Stimulated activated CD8-positive, alpha-beta memory T cell treated with anti-CD3 and anti-CD28 coated beads, Interleukin-2, amount 100 ng/mL, for 48 hours (primary cell): Measurements from ENCODE around the gene GRAMD2A.
A peak's percentile ranks its signal among the peaks of the same experiment; 100 is the strongest.

Source experiments
- DNase-seq, 2 donors: peaks; one replicate each; pipeline ENCODE4 v3.0.0-alpha.2; 2020; ENCODE audit warnings: low read depth in 2 of 2

GRAMD2A gene

DNA sequence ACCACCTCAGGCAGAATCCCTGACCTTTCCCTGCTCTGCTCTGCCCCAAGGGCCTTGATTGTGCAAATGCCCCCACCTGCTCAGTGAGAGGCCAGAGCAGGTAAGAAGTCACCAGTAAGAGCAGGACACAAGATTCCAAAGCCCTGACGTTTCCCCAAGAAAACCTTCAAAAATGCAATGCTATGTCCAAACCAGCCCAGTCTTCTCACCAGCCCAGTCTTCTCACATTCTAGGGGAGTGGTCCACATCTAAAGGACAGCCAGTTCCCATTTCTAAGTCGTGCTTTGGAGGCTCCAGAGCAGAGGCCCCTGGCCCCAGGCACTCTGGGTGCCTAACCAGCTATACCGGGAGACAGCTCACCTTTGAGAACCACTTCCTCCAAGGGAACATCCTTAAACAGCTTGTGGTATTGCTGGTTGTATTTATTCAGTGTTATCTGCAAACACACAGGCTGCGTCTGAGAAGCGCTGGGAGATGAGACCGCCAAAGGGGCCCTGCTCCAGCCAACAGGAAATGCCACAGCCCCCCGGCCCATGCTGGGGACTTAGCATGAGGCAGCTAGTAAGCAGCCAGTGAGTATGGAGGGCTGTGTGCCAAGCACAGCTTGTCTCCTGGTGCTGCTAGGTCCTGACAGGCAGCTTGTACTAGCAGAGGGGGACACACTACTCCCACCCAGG, 29.3 kb downstream of the GRAMD2A start:
- no peak for DNase-seq

DNA sequence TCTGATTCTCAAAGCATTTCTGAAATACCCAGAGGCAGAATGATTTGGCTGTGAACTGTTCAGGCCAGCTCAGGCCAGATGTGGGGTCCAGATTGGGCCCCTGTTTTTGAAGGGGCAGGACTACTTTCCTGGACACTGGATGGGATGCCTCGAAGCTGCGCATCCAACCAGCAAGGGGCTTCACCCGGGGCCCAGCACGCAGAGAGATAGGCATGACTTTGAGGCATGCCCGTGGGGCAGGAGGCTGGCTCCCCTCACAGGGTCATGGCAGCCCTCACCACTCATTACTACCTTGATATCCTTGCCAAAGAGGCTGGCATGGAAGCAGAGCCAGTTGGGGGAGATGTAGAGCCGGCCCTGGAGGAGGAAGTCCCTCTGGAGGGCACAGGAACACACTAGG, 30.1 kb downstream of the GRAMD2A start:
- no peak for DNase-seq

DNA sequence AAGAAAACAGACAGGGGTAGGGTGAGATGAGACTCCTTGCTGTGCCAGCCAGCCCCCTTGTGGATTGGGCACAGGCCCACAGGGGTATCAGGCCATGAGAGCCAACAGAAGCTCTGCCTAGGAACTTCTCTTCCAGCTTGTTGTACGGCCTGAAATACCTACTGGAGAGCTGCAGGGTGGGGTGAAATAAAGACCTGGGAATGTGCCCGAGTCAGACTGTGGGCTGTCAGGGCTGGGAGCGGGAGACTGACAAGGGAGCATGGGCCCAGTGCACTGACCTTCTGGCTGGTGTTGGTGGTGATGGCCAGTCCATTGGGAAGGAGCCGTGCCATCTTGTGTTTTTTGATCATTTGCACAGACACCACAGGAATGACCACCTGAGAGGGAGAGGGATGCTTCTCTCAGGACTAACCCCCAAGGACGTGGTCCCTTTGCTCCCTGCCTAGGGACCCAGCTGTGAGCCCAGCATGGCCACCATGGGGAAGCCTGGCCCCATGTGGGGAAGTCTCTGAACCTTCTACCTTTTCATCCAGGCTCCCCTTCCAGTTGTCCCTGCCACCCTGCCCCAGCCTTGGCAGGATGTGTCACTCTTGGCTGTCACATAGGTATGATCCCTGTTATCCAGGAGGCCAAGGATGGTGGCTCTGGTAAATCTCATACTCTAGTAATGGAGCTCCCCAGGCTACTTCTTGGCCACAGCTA, 30.7 kb downstream of the GRAMD2A start:
- no peak for DNase-seq

DNA sequence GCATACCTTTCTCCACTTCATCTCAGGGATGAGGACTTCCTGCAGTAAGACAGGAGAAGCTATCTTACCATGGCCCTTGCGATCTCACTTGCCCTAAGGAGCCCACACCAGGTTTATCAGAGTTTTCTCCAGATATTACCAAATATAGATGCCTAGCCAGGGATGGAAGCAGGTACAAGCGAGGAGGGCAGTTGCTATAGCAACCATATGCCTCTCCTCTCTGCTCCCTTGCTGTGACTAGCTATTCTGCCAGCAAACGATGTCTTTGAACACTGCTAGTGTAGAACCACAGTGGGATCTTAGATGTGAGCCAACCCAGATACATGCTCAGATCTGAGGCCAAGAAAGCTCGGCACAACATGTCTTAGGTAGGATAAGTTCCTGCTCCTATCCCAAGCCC, 33.9 kb downstream of the GRAMD2A start:
- DNase-seq: no peak

DNA sequence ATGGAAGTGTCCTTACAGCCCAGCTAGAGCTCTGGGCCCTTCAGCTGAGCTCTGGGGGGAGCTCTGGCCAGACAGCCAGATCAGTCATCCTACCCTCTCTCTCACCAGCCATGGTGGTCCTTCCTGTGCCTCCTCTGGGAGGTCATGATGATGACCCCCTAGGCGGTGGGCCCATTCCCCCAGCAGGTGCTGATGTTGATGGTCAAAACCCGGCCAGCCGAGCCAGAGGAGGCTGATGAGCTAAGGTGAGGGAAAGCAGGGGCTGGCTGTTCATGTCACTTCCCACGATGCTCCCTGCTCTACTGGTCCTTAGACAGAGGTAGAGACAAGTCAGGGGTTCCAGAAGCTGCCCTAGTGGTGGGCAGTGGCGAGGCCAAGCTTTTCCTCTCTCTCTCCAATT, 35.0 kb downstream of the GRAMD2A start:
- no peak for DNase-seq

DNA sequence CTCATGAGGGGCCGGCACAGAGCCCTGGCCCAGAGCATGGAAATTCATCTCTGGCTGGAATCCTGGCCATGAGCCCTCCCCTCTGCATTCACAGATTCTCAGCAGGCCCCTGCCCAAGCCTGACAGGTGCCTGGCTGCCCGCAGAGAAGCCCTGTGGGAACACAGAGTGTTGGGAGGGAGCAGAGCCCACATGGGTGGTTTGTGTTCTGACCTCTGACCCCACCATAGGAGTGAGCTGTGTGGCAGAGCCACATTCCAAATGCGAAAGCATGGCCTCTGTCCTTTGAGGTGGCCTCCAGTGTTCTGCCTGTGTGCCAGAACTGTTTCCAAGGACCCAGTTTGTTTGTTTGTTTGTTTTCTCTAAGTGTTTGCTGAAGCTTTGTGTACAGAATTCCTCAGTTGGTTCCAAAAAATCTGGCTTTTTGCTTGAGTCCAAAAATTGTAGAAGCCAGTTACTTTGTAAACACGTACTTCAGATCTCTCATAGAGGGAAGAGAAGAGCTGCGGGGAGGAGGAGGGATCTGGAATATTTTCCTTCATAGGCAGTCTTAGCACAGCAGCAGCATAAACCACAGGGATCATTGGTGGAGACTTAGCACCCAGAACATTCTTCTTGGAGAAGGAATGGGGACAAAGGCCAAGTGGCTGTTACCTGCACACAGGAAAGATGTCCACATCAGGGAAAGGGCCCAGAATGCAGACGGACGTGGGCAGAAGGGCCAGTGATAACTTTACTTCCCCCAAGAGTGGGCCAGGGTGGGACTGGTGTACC, 36.0 kb downstream of the GRAMD2A start:
- no peak for DNase-seq

DNA sequence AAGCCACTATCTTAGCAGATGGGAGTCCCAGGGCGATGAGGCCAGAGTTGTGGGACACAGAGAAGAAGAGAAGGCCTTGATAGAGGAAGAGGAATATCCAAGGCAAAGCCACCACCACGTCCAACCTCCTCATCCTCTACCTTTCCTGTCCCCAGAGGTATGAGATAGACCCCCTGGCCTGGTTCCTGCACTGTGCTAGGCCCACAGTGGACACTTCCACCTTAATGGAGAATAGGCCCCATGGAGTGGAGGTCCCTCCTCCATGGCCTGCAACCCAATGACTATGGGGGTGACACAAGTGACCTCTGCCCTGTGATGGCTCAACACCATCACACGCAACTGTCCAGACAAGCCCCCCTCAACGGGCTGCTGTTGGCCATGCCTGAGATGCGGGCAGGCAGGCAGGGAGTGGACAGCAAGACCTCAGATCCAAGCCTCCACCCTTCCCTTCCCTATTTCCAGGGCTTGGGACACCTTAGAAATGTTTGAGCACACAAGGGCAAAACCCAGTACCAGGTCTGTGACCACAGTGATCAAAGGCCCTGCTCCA, 36.8 kb downstream of the GRAMD2A start:
- DNase-seq: no peak

DNA sequence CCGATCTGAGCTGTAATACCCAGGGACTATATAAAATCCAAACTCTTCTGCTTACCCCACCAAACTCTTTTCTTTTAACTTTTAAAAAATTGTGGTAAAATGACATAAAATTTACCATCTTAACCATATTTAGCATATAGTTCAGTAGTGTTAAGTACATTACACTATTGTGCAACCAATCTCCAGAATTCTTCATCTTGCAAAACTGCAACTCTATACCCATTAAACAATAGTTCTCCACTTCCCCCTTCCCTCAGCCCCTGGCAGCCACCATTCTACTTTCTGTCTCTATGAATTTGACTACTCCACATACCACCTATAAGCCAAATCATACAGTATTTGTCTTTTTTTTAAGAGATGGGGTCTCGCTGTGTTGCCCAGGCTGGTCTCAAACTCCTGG, 40.7 kb downstream of the GRAMD2A start:
- DNase-seq: no peak

DNA sequence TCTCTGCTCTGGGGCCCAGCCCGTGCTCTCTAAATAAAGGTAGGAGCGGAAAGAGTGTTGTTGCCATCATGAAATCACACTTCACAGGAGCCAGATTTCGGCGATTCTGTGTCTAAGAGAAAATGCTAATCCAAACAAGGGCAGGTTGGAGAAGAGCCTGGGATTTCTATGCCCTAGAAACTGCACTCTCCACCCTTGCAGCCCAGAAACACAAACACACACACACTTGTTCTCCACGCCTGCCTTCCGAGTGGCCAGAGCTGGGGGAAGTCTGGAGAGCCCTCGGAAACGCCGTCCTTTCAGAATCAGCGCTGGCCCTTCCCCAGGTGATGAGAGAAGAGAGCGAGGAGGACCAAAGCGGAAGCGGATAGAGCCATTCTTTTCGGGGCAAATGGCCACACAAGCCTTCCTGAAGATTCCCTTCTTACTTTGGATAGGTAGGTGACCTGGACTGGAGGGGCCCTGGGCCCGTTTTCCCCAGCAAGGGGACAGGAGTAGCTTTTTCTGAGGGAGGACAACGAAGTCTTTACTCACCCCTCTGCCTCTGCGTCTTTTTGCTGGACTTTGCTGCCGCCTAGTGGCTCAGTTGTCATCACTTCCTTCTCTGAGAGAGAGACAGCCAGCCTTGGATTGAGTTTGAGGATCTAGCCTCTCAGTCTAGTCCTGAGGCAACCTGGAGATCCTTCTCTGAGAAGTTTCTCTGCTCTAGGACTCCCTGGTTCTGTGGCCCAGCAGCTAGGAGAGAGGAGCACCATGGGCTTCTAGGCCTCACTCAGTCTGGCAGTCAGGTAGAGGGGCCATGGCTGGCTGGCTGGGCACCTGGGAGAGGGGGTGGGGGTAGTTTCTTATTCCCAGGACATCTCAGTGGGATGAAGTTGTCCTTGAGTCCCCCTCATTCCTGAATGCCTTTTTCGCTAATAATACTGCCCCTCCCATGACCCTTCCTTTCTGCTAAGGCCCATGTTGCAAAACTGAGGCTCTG, 41.7 kb downstream of the GRAMD2A start:
- DNase-seq: peak; percentile 61 to 71

DNA sequence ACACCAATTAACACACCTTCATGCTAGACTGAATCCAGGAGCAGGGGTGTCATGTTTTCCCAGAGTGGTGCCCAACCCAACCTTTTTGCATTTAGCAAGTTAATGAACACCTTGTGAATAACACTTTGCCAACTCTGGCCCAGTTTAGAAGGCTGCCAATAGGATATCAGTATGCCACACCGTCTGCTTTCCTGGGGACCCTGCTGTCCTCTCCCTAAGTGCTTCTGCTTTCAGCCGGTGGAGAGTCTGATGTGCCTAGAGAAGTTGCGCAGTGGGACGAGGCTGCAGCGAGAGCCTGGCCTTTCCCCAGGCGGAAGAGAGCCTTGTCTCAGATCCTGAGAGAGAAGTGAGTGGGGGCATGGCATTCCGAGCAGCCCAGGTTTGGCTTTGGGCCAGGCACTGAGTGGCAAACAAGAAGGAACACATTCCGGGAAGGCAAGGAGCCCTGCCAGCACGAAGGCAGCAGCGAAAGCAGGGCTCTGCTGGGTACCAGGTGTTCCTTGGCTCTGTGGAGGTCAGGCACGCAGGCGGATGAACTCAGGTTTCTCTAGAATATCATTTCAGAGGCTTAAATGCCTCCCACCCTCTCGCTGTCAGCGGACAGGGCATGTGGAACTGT, 42.5 kb downstream of the GRAMD2A start:
- no peak for DNase-seq

DNA sequence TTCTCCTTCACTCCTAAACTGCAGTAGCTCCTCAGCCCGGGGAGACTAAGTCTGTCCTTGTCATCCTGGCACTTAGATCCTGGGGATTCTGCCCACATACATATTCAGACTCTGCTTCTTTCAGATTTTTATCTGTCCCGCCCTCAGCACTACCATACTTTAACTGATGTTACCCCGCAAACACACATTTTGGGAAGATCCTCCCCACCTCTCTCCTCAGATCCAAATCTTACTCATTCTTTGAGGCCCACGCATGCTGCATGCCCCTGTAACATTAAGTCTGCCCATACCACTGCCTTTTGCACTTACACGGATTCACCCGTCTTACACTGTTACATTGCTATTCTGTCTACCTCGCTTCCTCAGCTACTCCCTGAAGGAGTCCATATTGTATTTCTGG, 43.3 kb downstream of the GRAMD2A start:
- DNase-seq: no peak

DNA sequence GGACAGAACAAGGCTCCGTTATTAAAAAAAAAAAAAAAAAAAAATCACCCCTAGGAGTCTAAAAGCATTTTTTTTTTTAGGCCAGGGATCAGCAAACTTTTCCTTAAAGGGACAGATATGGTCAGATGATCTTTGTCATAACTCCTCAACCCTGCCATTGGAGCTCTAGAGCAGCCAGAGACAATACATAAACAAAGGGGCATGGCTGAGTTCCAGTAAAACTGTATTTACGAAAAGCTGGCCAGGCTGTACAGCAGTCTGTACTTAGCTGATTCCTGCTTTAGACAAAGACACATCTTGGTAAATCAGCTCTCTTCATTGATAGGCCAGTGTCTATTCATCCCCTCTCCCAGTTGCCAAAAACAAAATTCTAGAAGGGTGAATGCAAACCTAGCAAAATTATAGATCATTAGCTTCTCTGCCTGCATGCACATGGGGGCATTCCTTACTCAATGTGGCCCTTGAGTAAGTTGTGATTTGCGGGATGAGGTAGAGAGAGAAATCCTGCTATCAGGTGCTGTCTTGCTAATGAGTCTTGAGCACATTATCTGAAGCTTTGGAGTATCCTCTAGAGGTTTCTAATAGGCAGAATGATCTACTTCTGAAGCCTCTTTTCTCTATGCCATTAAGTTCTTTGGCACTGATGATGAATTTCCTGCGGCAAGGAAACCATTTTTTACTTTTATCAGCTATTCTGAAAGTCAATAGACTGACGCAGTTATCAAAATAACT, 44.2 kb downstream of the GRAMD2A start:
- no peak for DNase-seq

DNA sequence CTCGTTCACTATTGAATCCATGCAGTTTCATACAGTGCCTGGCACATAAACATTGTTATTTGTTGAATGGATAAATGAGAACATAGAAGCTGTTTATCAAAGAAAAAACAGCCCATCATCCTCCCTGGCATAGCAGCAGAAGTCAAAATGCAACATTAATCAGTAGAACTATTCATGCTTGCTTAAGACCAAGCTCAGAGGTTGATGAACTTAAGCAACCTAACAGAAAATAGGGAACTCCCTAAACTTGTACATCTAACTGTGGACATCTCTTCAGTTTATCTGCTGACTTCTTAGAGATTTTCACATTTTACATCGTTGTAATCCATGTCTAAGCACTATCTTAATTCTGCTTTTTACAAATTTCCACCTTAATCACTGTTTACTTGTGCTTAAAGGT, 50.2 kb downstream of the GRAMD2A start:
- no peak for DNase-seq

DNA sequence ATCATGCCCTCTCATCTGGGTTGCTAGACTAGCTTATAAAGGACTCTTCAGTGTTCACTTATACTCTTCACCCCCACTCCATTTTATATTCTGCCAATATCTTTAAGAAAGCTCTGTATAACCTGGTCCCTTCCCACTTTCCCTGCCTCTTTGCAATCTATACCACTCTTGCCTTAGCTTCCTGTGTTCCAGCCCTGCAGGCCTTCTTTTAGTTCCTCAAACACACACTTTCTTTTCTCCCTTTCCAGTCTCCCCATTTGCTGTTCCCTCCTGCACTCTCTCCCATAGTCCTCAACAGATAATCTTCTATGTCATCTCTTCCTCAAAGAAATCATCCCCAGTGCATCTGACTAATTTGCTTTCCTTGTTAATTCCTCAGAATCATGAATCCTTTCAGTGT, 50.7 kb downstream of the GRAMD2A start:
- DNase-seq: no peak

DNA sequence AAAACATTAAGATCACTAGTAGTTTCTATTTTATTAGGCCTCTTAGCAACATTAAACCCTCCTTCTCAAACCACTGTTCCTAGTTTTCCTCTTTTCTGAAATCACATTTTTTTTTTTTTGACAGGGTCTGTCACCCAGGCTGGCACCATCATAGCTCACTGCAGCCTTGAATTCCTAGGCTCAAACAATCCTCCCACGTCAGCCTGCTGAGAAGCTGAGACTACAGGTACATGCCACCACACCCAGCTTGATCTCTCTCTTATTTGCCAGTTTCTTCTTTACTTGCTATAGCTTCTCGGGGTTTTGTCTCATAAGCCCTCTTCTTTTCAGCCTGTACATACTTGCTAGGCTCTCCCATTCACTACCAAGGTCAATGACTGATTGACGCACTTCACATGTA, 51.4 kb downstream of the GRAMD2A start:
- no peak for DNase-seq

DNA sequence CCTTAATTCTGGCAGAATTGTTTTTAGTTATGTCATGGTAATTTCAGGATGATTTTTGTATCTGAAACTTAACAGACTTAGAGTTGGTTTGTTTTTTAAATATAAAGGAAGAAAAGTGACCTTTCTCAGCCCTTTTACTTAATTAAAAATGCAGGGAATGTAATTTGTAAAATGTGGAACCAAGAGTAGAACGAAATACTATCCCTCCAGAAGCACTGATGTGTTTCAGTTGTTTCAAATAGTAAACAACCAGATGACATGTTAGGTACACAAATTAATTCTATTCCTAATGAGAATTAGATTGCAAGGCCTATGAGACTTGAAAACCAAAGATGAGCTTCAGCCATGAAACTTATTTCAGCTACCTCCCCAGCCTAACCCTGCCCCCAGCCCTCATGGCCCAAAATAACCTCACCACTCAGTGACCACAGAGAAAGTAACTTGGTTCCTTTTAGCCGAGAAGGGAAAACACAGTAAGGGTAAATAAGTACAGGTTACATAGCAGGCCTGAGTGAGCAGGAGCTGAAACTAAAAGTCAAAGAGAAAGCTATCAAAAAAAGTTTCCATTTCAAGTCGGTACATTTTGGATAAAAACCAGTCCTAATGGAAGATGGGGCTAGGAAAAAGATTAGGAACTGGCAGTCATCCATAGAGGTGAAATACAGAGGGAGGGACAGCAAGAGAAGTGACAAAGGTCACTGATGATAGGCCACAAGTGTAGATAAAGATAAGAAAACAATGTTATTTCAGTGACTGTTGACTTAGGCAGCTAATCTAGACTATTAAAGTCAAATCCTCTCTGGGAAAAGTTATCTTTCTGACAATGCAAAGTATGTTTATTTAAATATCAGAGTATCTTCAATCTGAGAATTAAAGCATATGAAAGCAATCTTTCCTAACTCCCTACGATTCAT, 56.2 kb downstream of the GRAMD2A start:
- DNase-seq: no peak

DNA sequence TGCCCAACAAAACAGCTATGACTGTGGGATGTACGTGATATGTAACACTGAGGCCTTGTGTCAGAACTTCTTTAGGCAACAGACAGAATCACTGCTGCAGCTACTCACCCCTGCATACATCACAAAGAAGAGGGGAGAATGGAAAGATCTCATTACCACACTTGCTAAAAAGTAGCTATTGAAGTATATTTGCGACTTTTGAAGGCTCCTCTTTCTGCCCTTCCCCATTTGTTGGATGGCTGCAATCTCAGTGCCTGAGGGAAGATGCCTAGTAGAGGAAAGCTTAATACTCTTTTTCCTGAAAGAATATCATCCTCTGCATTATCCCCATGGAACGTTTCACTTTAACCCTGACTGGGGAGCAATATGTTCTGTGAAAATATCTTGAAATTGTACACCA, 57.5 kb downstream of the GRAMD2A start:
- no peak for DNase-seq

DNA sequence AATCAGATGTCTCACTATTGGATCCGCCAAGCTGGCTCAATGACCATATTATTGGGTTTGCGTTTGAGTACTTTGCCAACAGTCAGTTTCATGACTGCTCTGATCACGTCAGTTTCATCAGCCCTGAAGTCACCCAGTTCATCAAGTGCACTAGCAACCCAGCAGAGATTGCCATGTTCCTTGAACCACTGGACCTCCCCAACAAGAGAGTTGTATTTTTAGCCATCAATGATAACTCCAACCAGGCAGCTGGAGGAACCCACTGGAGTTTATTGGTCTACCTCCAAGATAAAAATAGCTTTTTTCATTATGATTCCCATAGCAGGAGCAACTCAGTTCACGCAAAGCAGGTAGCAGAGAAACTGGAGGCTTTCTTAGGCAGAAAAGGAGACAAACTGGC, 57.9 kb downstream of the GRAMD2A start:
- DNase-seq: no peak
